Stimulated activated naive CD8-positive, alpha-beta T cell treated with anti-CD3 and anti-CD28 coated beads, Interleukin-15, Interleukin-2, amounts not matched to agents 100 ng/mL and 50 ng/mL, for 24 hours (primary cell): ENCODE data around the gene LRP8.
"Not testable (repeated sequence)": the region's sequence is repeated elsewhere in the genome, so short reads cannot be mapped to it uniquely, and the experiment has no call there.

ENCODE experiments used
- H3K27ac Mint-ChIP-seq: one replicate; pipeline ENCODE4 v1.8.0; 2021; ENCODE audit warnings: mild to moderate bottlenecking, mixed read lengths
- H3K27me3 Mint-ChIP-seq: one replicate; pipeline ENCODE4 v1.8.0; 2021; ENCODE audit warnings: mixed read lengths
- H3K36me3 Mint-ChIP-seq: one replicate; pipeline ENCODE4 v1.8.0; 2021; ENCODE audit warnings: low read depth, mixed read lengths
- H3K4me1 Mint-ChIP-seq: one replicate; pipeline ENCODE4 v1.8.0; 2021; ENCODE audit warnings: low read depth, mixed read lengths
- H3K4me3 Mint-ChIP-seq: one replicate; pipeline ENCODE4 v1.8.0; 2021; ENCODE audit warnings: mild to moderate bottlenecking, mixed read lengths
- H3K9me3 Mint-ChIP-seq: one replicate; pipeline ENCODE4 v1.8.0; 2021; ENCODE audit warnings: mixed read lengths

The LRP8 gene

DNA sequence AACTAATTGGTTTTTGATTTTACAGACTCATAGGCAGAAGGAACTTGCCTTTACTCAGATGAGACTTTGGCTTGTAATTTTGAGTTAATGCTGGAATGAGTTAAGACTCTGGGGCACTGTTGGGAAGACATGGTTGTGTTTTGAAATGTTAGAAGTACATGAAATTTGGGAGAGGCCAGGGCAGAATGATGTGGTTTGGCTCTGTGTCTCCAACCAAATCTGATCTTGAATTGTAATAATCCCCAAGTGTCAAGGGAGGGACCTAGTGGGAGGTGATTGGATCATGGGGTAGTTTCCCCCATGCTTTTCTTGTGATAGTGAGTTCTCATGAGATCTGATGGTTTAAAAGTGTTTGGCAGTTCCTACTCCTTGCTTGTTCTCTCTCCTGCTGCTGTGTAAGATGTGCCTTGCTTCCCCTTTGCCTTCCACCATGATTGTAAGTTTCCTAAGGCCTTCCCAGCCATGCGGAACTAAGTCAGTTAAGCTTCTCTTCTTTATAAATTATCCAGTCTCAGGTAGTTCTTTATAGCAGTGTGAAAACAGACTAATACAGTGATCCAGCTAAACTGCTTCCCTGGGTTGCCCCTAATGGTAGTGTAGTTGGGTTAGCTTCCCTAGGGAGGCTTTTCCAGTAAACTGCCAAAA is 121.0 kb downstream of the LRP8 start:
- H3K27me3 Mint-ChIP-seq, result no peaks in the 10 kb centered on the region
- H3K9me3 Mint-ChIP-seq, result peaks cover 11% of the 10 kb centered on the region
- peaks cover 77% of the 10 kb centered on the region for H3K36me3 Mint-ChIP-seq
- H3K4me3 Mint-ChIP-seq, result no peak overlapping the region
- H3K4me1 Mint-ChIP-seq, result no peaks in the 10 kb centered on the region
- no peak overlapping the region for H3K27ac Mint-ChIP-seq

DNA sequence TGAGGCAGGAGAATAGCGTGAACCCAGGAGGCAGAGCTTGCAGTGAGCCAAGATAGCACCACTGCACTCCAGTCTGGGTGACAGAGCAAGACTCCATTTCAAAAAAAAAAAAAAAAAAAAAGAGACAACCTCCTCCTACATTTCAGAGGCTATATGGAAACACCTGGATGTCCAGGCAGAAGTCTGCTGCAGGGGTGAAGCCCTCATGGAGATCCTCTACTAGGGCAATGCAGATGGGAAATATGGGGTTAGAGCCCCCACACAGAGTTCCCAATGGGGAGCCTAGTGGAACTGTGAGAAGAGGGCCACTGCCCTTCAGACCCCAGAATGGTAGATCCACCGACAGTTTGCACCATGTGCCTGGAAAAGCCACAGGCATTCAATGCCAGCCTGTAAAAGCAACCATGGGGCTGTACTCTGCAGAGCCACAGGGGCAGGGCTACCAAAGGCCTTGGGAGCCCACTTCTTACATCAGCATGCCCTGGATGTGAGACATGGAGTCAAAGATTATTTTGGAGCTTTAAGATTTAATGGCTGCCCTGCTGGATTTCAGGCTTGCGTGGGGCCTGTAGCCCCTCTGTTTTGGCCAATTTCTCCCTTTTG is 121.7 kb downstream of the LRP8 start:
- H3K4me3 Mint-ChIP-seq, H3K4me1 Mint-ChIP-seq, H3K27ac Mint-ChIP-seq, H3K27me3 Mint-ChIP-seq: not testable (repeated sequence)
- Mint-ChIP-seq H3K9me3 (peaks cover 11% of the 10 kb centered on the region), H3K36me3 (peaks cover 77% of the 10 kb centered on the region)

DNA sequence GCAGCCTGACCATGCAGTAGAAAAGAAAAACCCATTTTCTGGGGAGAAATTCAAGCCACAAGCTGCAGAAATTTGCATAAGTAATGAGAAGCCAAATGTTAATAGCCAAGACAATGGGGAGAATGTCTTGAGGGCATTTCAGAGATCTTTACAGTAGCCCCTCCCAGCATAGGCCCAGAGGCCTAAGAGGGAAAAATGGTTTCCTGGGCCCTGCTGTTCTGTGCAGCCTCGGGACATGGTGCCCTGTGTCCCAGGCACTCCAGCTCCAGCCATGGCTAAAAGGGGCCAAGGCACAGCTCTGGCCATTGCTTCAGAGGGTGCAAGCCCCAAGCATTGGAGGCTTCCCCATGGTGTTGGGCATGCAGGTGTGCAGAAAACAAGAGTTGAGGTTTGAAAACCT is 122.4 kb downstream of the LRP8 start:
- H3K4me3 Mint-ChIP-seq, H3K27ac Mint-ChIP-seq, H3K27me3 Mint-ChIP-seq, H3K4me1 Mint-ChIP-seq: not testable (repeated sequence)
- peaks cover 11% of the 10 kb centered on the region for H3K9me3 Mint-ChIP-seq
- peaks cover 78% of the 10 kb centered on the region for H3K36me3 Mint-ChIP-seq

DNA sequence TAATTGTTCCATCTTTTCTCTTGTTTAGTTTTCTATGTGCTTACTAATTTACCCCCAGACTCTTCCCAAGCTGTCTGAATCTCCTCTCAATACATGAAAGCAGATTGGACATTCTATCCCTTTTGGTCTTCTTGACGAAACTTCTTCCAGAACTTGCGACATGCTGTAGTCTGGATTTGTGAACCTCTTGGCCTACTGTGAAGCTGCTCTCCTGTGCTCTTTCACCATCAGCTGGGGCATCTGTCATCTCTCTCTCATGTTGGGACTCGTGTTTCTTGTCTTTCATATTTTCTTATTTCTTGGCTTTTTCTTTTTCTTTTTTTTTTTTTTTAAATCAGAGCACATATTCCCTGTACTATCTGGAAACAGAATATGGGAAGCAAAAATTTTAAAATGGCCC is 124.4 kb downstream of the LRP8 start:
- Mint-ChIP-seq H3K36me3 (peaks cover 65% of the 10 kb centered on the region), H3K27ac (no peak overlapping the region), H3K27me3 (no peaks in the 10 kb centered on the region), H3K4me1 (peaks cover 12% of the 10 kb centered on the region), H3K9me3 (peaks cover 11% of the 10 kb centered on the region), H3K4me3 (no peak overlapping the region)

DNA sequence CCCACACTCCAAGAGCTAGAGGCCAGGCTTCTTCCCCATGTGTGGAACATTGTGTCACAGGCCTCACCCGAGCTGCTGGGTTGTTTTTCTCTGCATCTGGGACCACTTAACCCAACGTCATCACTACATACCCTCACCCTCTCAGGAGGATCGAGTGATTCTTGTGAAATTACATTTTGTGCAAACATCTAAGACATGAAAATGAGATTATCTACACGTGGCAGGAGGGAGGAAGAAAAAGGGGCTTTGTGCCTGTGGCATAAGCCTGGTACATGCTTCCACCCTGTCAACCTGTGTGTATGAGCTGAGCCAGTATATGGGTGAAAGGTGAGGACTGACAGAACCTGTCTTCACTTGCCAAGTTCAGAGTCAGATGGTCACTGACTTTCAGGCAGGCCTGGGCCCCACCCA is 129.6 kb downstream of the LRP8 start:
- Mint-ChIP-seq H3K4me1 (peaks cover 37% of the 10 kb centered on the region), H3K9me3 (no peaks in the 10 kb centered on the region), H3K27ac (peak overlapping the region; percentile 99), H3K27me3 (no peaks in the 10 kb centered on the region), H3K4me3 (peak overlapping the region; percentile 96), H3K36me3 (peaks cover 32% of the 10 kb centered on the region)

DNA sequence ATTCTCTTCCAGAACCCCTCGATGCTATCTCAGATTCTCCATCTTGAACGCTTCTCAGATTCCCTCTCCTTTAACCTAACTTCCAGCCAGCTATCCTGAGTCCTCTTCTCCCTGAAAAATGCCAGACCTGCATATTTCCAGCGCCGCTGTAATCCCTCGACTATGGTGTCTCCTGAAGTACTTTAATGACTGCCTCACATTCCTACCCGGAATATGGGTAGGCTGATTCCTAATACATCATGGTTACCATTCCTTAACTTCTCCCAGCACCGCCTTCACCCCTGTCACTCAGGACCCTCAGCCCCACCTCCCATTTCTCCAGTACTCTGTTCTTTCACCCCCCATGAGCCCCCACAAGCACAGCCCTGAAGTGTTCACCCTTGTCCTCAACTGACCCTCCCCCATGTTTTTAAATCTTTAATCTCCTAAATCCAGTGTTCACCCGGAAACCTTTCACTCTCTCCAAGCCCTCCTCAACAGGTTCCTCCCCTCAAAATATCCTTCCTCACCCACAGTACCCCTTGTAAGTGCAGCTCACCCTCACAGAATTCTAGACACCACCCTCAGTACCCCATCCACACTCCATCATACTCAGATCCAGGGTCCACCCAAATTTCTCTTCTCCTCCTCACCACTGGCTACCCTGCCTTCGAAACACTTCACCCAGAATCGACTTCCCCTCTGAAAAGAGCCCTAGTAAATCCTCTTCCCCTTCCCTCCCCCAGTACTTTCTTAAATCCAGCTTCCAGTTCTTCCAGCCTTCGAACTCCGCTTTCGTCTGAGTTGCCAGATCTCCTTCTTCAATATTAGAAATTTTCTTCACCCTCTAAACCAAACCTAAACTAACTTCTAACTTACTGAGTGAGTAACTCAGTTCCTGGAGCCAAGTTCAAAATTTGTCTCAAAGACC is 130.3 kb downstream of the LRP8 start:
- Mint-ChIP-seq H3K27ac (peak overlapping the region; percentile 99), H3K4me1 (peaks cover 37% of the 10 kb centered on the region), H3K4me3 (peak overlapping the region; percentile 96), H3K36me3 (peaks cover 25% of the 10 kb centered on the region), H3K9me3 (no peaks in the 10 kb centered on the region), H3K27me3 (no peaks in the 10 kb centered on the region)

DNA sequence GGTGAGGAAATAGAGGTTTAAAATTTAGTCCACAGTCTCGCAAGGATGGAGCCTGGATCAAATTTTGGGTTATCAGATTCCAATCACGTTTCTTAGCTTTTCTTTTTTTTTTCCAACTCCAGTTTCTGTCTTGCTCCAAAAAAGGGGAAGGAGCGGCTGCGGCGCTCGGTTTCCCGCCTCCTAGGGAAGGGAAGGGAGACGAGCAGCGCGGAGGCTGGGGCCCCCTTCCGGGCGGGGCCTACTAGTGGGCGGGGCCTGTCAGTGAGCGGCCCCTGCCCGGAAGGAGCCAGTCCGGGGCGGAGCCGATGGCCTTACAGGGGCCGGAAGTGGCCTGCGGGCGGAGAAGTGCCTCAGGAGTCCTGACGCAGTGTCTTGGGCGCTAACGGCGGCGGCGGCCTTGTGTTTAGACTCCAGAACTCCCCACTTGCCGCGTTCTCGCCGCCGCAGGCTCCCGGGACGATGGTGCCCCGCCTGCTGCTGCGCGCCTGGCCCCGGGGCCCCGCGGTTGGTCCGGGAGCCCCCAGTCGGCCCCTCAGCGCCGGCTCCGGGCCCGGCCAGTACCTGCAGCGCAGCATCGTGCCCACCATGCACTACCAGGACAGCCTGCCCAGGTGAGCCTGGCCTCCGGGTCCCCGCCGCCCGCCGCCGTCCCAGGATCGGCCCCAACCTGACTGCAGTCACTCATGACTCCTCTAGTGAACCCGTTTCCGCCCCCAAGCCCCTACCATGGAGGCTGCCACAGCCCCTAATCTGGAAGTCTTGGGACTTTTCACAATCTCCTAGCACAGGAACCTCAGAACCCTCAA is 131.2 kb downstream of the LRP8 start, which contains the start of gene CPT2:
CPT2 (plus strand) TSS at position 340 of the 806 bp plus-strand sequence; CDS start at position 460, 120 bp downstream.
- H3K27me3 Mint-ChIP-seq, result no peaks in the 10 kb centered on the region
- H3K27ac Mint-ChIP-seq, result peak within 1 kb of the TSS; percentile 99
- H3K36me3 Mint-ChIP-seq, result peaks cover 18% of the 10 kb centered on the region
- peaks cover 37% of the 10 kb centered on the region for H3K4me1 Mint-ChIP-seq
- H3K9me3 Mint-ChIP-seq, result no peaks in the 10 kb centered on the region
- peak within 1 kb of the TSS; percentile 96 for H3K4me3 Mint-ChIP-seq

DNA sequence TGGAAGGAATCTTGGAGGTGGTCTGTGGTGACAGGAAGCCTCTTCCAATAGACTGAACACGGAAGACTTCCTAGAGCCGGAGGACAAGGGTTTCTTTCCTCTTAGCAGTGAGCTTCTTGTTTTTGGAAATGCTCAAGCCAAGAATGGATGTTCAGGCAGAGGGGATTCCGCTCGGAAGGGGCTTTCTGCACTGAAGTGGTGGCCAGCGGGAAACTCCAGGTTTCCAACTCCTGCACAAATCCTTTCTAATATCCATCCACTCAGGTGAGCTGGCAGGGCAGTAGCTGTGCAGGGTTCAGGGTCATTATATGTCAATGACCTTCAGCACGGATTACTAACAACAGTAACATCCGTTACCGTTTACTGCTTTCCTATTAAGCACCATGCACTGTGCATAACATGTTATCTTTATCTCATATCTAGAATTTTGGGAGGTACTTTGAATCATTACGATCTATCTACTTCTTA is 131.8 kb downstream of the LRP8 start:
- Mint-ChIP-seq H3K4me1 (peaks cover 37% of the 10 kb centered on the region), H3K27me3 (no peaks in the 10 kb centered on the region), H3K4me3 (peak overlapping the region; percentile 96), H3K36me3 (peaks cover 15% of the 10 kb centered on the region), H3K9me3 (no peaks in the 10 kb centered on the region), H3K27ac (peak overlapping the region; percentile 85)

DNA sequence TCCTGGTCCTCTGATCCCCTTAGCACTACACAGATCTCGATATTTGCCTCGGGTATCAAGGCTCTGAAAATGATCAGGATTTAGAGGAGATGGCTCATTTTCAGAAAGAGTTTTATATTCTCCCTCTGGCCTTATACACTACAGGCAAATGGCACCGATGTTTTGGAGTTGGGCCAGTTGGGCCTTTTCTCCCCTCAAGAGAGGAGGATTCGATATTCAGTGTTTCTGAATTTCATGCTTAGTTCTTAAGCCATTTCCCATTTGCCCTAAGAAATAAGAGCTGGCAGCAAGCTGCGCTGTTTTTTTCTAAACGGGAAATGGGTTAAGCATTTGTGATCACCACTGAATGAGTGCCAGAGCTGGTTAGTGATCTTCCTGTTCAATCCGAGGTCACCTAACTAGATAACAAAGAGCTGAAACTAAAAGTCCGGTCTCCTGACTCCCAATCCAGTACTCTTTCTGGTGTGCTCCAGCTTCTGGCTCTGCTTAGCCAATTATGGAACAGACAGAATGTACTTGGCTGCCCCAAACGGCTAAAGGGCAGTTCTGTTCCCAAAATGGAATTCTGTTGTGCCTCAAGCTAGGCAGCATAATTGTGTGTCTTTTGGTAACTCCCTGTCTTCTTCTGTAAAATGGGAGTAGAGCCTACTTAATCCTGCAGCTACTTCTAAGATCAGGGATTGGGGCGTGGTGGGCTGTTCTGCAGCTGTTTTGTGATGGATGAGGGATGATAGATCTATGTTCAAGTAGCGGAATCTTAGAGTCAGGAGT is 132.4 kb downstream of the LRP8 start:
- Mint-ChIP-seq H3K27ac (no peak overlapping the region), H3K4me1 (peaks cover 37% of the 10 kb centered on the region), H3K4me3 (peak overlapping the region; percentile 96), H3K9me3 (no peaks in the 10 kb centered on the region), H3K27me3 (no peaks in the 10 kb centered on the region), H3K36me3 (peaks cover 13% of the 10 kb centered on the region)
